RWPE2 (cell line): Measurements from ENCODE around the gene TACR2.
"Not testable (repeated sequence)": the region's sequence is repeated elsewhere in the genome, so short reads cannot be mapped to it uniquely, and the experiment has no call there.

ENCODE experiments used
- ATAC-seq: fragments of 200-7000 bp; cut with Tn5 transposase; 3 replicates; pipeline ENCODE4 v1.9.1; 2021; ENCODE audit warnings: low read depth
- DNase-seq: peaks from one replicate; pipeline ENCODE4 v3.0.0-alpha.2; 2020; ENCODE audit warnings: low spot score
- H3K27ac ChIP-seq: fragments of 450-650 bp; 2 replicates; pipeline ENCODE4 v1.5.1; 2017; ENCODE audit warnings: mild to moderate bottlenecking; ENCODE audit not compliant: poor library complexity, severe bottlenecking
- H3K27me3 ChIP-seq: fragments of 250-450 bp; sonication (Bioruptor Pico); 2 replicates; pipeline ENCODE4 v1.5.1; 2021; ENCODE audit warnings: mild to moderate bottlenecking, moderate library complexity; ENCODE audit not compliant: insufficient read depth, poor library complexity, severe bottlenecking
- H3K36me3 ChIP-seq: fragments of 250-450 bp; sonication (Bioruptor Pico); 2 replicates; pipeline ENCODE4 v1.5.1; 2020; ENCODE audit warnings: low read depth, mild to moderate bottlenecking, moderate library complexity
- H3K4me1 ChIP-seq: fragments of 250-450 bp; sonication (Bioruptor Pico); 2 replicates; pipeline ENCODE4 v1.5.1; 2021; ENCODE audit warnings: mild to moderate bottlenecking, moderate library complexity; ENCODE audit not compliant: insufficient read depth, poor library complexity, severe bottlenecking
- H3K4me3 ChIP-seq: fragments of 250-450 bp; sonication (Bioruptor Pico); 2 replicates; pipeline ENCODE4 v1.5.1; 2021; ENCODE audit warnings: mild to moderate bottlenecking, moderate library complexity; ENCODE audit not compliant: severe bottlenecking
- H3K9me3 ChIP-seq: fragments of 250-450 bp; sonication (Bioruptor Pico); 2 replicates; pipeline ENCODE4 v1.5.1; 2021; ENCODE audit warnings: mild to moderate bottlenecking, moderate library complexity; ENCODE audit not compliant: severe bottlenecking
- TF ChIP-seq, protein P1 (sequence below): fragments of 450-650 bp; IDR thresholded peaks from one replicate; pipeline ENCODE4 v1.5.1; 2017; ENCODE audit warnings: mild to moderate bottlenecking, moderate library complexity; ENCODE audit not compliant: poor library complexity, severe bottlenecking

TACR2 gene

DNA sequence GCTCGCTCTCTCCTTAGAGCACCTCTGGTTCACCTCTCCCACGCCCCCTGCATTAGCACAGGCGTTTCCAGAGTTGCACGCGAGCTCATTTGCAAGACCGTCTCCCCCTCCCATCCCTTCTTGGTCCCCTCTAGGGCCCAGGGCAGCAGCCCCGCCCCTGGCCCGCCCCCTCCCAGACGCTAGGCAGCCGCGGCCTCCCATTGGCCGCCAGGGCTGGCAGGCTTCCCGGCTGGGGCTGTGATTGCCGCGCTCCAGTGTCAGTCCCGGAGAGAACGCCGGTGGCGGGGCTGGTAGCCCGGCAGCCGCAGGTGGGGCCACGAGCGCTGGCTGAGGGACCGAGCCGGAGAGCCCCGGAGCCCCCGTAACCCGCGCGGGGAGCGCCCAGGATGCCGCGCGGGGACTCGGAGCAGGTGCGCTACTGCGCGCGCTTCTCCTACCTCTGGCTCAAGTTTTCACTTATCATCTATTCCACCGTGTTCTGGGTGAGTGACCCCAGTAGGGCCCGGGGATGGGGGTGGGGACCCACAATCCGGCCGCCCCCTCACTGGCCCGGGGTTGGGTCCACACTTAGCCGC lies 34.6 kb upstream of the TACR2 start, which contains the start of gene TSPAN15:
Gene TSPAN15 (plus strand): TSS at position 257 of the 575 bp plus-strand sequence. CDS start 130 bp downstream, at position 387.
- no peaks in the 10 kb centered on the region for H3K36me3 ChIP-seq
- peaks cover 22% of the 10 kb centered on the region for H3K4me1 ChIP-seq
- no peaks in the 10 kb centered on the region for H3K9me3 ChIP-seq
- TF ChIP-seq, protein P1, sequence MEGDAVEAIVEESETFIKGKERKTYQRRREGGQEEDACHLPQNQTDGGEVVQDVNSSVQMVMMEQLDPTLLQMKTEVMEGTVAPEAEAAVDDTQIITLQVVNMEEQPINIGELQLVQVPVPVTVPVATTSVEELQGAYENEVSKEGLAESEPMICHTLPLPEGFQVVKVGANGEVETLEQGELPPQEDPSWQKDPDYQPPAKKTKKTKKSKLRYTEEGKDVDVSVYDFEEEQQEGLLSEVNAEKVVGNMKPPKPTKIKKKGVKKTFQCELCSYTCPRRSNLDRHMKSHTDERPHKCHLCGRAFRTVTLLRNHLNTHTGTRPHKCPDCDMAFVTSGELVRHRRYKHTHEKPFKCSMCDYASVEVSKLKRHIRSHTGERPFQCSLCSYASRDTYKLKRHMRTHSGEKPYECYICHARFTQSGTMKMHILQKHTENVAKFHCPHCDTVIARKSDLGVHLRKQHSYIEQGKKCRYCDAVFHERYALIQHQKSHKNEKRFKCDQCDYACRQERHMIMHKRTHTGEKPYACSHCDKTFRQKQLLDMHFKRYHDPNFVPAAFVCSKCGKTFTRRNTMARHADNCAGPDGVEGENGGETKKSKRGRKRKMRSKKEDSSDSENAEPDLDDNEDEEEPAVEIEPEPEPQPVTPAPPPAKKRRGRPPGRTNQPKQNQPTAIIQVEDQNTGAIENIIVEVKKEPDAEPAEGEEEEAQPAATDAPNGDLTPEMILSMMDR, result no peak
- peak; percentile 80 for ATAC-seq
- no peaks in the 10 kb centered on the region for H3K27me3 ChIP-seq
- H3K27ac ChIP-seq, result peak within 1 kb of the TSS; percentile 2
- peak within 1 kb of the TSS; percentile 50 for H3K4me3 ChIP-seq
- peak; percentile 83 for DNase-seq

GRCh38 chr10:69450395-69450794 lies 33.7 kb upstream of the TACR2 start:
- H3K27ac ChIP-seq, result peak overlapping the region; percentile 2
- H3K4me3 ChIP-seq, H3K27me3 ChIP-seq, H3K36me3 ChIP-seq, DNase-seq, H3K9me3 ChIP-seq, ATAC-seq: not testable (repeated sequence)
- H3K4me1 ChIP-seq, result peaks cover 29% of the 10 kb centered on the region

DNA sequence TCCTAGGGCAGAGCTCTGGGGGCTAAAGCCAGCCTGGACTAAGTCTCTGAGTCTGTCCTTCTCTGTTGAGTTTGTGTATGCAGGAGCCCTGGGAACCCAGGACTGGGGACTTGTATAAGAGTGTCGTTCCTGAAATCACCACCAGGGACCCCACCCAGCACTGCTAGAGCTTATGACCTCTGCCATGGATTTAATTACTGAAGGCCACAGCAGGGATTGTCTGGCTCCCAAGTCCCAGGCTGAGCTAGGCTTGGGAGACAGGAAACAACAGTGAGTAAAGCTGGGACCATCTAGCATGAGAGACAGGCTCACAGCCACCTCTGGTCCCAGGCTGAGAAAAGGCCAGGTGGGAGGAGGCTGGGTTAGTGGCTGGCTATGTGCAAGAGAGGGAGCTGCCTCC lies 33.1 kb upstream of the TACR2 start:
- no peak for DNase-seq
- ATAC-seq, result 0 out of 3 replicates have a peak, but pooled peaks have one; percentile 18

GRCh38 chr10:69446650-69447151 lies 30.0 kb upstream of the TACR2 start:
- Histone ChIP-seq H3K36me3 (no peaks in the 10 kb centered on the region), H3K27ac (peak overlapping the region; percentile 90), H3K9me3 (no peaks in the 10 kb centered on the region), H3K27me3 (no peaks in the 10 kb centered on the region), H3K4me3 (no peak overlapping the region), H3K4me1 (peaks cover 32% of the 10 kb centered on the region)
- TF ChIP-seq, protein P1, result no peak
- DNase-seq (no peak), ATAC-seq (peak; percentile 83)

More for the DNA sequence above, 33.1 kb upstream of the TACR2 start:
- TF ChIP-seq, protein P1, result peak; percentile 40
- Histone ChIP-seq H3K4me3 (no peak overlapping the region), H3K36me3 (no peaks in the 10 kb centered on the region), H3K27ac (peak overlapping the region; percentile 2), H3K27me3 (no peaks in the 10 kb centered on the region), H3K9me3 (no peaks in the 10 kb centered on the region), H3K4me1 (peaks cover 32% of the 10 kb centered on the region)

GRCh38 chr10:69446229-69446628 lies 29.5 kb upstream of the TACR2 start:
- TF ChIP-seq, protein P1, result no peak
- DNase-seq, result no peak
- H3K9me3 ChIP-seq, result no peaks in the 10 kb centered on the region
- no peak; the same call in 1 of the 3 replicates for ATAC-seq
- H3K4me3 ChIP-seq, result no peak overlapping the region
- peak overlapping the region; percentile 90 for H3K27ac ChIP-seq
- H3K36me3 ChIP-seq, result no peaks in the 10 kb centered on the region
- H3K27me3 ChIP-seq, result no peaks in the 10 kb centered on the region
- peaks cover 32% of the 10 kb centered on the region for H3K4me1 ChIP-seq
